Measurements from ENCODE around the gene SLC34A3. TPM values are rescaled to one million over a fixed set of nuclear protein-coding genes. Genes with fewer than 3 reads are reported as not detected.
A peak's percentile ranks its signal among the peaks of the same experiment; 100 is the strongest.

The SLC34A3 gene
- total RNA-seq, 1 donor from 2014 or later, result not detected

DNA sequence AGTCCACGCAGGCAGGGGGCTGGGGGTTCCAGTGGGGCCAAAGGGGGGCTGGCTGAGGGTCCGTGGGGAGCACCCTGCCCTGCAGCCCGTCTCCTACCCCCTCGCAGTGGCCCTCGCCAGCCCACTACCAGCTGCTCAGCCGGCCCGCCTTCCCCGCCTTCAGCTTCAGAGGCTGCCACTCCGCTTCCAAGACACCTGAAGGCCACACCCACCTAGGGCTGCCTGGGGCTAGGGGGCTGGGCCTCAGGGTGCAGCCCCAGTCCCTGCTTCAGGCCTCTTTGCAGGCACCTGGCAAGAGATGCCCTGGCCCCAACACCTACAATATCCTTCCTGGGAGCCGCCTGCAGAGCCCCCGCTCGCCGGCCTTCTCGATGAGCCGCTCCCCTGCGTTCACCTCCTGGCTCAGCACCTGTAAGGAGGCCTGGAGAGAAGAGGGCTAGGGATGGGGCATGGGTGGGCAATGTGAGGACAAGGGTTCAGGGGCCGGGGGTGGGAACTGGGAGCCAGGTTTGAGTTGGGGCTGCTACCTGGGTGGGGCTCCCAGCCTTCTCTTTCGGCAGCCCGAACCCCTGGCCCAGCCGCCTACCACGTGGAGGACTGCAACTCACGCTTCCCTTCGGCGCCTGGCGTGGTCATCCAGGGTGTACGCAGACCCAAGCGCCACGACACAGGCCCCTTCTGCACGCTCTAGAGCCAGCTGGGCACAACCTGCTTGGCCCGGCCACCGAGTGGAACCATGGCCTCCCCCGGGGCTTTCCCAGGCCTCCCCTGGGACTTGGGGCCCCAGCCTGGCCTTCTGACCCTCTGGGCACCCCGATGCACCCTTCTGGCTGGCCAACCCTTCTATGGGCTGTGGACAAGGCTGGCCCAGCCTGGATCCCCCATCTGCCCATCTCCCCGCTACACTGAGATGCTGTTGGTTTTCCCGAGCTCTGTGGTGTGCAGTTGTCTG lies 22.1 kb downstream of the SLC34A3 start:
- H3K4me1 Mint-ChIP-seq, result peaks cover 19% of the 10 kb centered on the region
- TF ChIP-seq, protein P1, sequence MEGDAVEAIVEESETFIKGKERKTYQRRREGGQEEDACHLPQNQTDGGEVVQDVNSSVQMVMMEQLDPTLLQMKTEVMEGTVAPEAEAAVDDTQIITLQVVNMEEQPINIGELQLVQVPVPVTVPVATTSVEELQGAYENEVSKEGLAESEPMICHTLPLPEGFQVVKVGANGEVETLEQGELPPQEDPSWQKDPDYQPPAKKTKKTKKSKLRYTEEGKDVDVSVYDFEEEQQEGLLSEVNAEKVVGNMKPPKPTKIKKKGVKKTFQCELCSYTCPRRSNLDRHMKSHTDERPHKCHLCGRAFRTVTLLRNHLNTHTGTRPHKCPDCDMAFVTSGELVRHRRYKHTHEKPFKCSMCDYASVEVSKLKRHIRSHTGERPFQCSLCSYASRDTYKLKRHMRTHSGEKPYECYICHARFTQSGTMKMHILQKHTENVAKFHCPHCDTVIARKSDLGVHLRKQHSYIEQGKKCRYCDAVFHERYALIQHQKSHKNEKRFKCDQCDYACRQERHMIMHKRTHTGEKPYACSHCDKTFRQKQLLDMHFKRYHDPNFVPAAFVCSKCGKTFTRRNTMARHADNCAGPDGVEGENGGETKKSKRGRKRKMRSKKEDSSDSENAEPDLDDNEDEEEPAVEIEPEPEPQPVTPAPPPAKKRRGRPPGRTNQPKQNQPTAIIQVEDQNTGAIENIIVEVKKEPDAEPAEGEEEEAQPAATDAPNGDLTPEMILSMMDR (IDR thresholded peaks at IDR 0.05), result no peak
- no peaks in the 10 kb centered on the region for H3K9me3 Mint-ChIP-seq
- ATAC-seq (ENCODE audit: low read depth) (no peak), DNase-seq (no peak)
- H3K36me3 Mint-ChIP-seq (ENCODE audit: low read depth), result peaks cover 9% of the 10 kb centered on the region
- intact Hi-C loops (cut with micrococcal nuclease), result no loop called here
- no peaks in the 10 kb centered on the region for H3K27me3 Mint-ChIP-seq
- H3K4me3 Mint-ChIP-seq, result no peak overlapping the region
- ChIA-PET POLR2A (interaction anchor here (0.6 to 8.5 kb wide), 2 partner anchors 11 to 15 kb away, joined by 3 to 160 read pairs; partner anchors contain the start of gene TUBB4B), CTCF (interaction anchor here (0.7 kb wide), 1 partner anchor 10 kb away, joined by 3 read pairs; no protein-coding TSS in a partner anchor)
- no peak overlapping the region for H3K27ac Mint-ChIP-seq

DNA sequence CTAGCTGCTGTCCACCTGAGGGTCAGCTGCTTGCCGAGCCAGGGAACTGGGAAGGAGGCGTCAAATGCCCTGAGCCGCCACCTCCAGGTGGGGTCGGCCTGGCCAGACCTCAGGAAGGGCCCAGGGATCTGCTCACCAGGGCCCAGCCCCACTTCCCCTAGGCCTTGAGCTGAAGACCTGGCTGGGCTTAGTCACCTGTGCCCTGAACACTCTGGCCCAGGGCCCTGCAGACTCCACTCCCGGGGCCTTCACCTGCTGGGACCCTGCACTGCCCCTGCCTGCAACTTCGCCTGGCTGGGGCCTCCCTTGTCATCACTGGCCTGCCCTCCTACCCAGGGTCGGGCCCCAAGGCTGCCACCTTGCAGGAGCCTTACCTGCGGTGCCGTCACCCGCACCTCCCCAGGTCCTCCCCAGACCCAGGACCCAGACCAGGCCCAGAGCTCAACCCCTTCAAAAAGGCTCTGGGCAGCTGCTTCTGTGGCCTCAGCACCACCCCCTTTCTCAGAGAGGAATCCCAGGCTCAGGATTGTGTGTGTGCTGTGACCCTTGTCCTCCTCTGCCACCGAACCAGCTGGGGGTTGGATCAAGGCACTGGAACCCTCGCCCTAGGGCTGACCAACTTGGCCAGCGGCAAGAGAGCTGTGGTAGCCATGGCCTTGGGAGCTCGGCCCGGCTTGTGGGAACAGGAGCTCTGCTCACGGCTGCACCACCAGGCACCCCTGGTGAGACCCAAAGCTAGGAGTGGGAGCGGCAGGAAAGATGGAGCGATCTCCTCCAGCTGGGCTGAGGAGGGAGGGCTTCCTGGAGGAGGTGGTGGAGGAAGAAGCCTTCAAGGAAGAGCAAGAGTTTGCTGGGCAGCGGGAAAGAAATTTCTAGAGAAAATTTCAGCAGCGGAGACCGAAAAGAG lies 23.3 kb downstream of the SLC34A3 start:
- CTCF ChIA-PET, result interaction anchor here (0.7 to 1.6 kb wide), 3 partner anchors 11 to 207 kb away, joined by 3 to 10 read pairs (median 3); no protein-coding TSS in a partner anchor
- POLR2A ChIA-PET, result interaction anchor here (0.6 to 8.5 kb wide), 10 partner anchors 12 to 525 kb away, joined by 3 to 160 read pairs (median 4); partner anchors contain the start of genes TOR4A, TPRN and TUBB4B
- DNase-seq, result no peak
- Mint-ChIP-seq H3K4me1 (peaks cover 19% of the 10 kb centered on the region), H3K36me3 (ENCODE audit: low read depth) (peaks cover 16% of the 10 kb centered on the region), H3K27ac (peak overlapping the region; percentile 72), H3K4me3 (peak overlapping the region; percentile 83), H3K27me3 (no peaks in the 10 kb centered on the region), H3K9me3 (no peaks in the 10 kb centered on the region)
- intact Hi-C loops (cut with micrococcal nuclease), result no loop called here
- TF ChIP-seq, protein P1 (IDR thresholded peaks at IDR 0.05), result no peak
- no peak for ATAC-seq (ENCODE audit: low read depth)

DNA sequence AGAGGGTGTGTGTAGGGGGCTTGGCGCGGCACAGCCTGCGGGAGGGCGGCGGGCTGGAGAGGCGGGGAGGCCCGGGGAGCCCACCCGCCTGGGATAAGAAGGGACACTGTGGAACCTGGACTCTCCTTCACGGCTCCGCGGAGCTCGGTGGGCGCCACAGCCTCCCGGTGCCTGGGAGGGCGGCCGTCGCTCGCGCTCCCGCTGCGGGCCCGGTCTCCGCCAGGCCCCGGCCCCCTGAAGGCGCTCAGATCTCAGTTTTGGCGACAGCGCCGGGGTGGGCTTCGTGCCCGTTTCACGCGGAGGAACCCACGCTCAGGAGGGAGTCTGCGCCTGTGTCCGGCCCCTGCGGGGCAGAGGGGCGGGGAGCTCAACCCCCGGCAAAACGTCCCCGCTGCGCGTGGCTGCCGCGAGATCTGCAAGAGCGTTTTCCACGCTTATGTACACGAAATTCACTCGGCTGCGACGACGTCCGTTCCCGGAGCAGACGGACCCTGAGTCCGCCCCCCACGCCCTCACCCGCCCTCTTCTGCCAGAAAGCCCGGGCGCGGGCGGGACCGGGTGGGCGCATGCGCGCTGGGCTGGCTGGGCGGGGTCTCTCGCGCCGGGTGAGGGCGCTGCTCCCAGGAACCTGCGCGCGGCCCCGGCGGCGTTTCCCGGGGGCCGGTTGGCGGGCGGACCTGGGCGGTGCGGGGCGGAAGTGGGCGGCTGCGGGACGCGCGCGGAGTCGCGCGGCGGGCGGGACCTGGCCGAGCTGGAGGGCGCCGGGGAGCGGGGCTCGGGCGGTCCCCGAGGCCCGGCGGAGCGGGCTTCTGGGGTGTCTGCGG lies 24.1 kb downstream of the SLC34A3 start, which contains the start of gene NELFB:
TSS of gene NELFB (plus strand) at position 704 of the 824 bp plus-strand sequence.
- Mint-ChIP-seq H3K4me3 (peak within 1 kb of the TSS; percentile 90), H3K9me3 (no peaks in the 10 kb centered on the region), H3K27me3 (no peaks in the 10 kb centered on the region), H3K36me3 (ENCODE audit: low read depth) (peaks cover 21% of the 10 kb centered on the region), H3K4me1 (peaks cover 19% of the 10 kb centered on the region), H3K27ac (peak within 1 kb of the TSS; percentile 72)
- TF ChIP-seq, protein P1 (IDR thresholded peaks at IDR 0.05), result no peak
- ChIA-PET CTCF (interaction anchor here (0.7 to 1.6 kb wide), 2 partner anchors 18 to 208 kb away, joined by 3 to 10 read pairs; no protein-coding TSS in a partner anchor), POLR2A (interaction anchor here (0.6 to 8.5 kb wide), 12 partner anchors 9 to 526 kb away, joined by 3 to 160 read pairs (median 4); partner anchors contain the start of genes TOR4A, TPRN and TUBB4B)
- peak; percentile 100 for DNase-seq
- ATAC-seq (ENCODE audit: low read depth), result peak; percentile 90
- intact Hi-C loops (cut with micrococcal nuclease), result loop anchor here (1.0 kb wide), 2 partner anchors 13 to 14 kb away; partner anchors contain the start of gene TUBB4B

DNA sequence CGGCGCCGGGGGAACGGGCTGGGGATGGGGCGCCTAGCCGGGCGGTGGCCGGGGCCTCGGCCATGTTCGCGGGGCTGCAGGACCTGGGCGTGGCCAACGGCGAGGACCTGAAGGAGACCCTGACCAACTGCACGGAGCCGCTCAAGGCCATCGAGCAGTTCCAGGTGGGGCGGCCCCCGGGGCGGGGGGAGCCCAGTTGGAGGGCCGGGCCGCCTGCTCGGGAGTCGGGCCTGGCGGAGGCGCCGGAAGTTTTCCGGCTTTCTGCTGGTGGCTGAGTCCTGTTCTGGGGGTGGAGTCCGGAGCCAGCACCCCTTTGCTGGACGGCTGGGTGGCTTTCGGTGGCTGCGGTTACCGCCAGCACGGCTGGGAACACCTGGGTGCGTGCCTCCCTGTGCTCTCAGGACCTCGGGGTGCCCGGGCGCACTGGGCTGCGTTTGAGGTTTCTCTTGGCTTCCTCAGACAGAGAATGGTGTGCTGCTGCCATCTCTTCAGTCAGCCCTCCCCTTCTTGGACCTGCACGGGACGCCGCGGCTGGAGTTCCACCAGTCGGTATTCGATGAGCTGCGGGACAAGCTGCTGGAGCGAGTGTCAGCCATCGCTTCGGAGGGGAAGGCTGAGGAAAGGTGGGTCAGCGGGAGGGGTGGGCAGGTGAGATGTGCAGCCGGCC lies 24.9 kb downstream of the SLC34A3 start:
- Mint-ChIP-seq H3K27ac (no peak overlapping the region), H3K4me3 (peak overlapping the region; percentile 90), H3K27me3 (no peaks in the 10 kb centered on the region), H3K36me3 (ENCODE audit: low read depth) (peaks cover 21% of the 10 kb centered on the region), H3K9me3 (no peaks in the 10 kb centered on the region), H3K4me1 (peaks cover 19% of the 10 kb centered on the region)
- ATAC-seq (ENCODE audit: low read depth) (no peak), DNase-seq (no peak)
- intact Hi-C loops (cut with micrococcal nuclease), result loop anchor here (1.0 kb wide), 2 partner anchors 13 to 14 kb away; partner anchors contain the start of gene TUBB4B
- ChIA-PET POLR2A (interaction anchor here (0.6 to 8.5 kb wide), 8 partner anchors 10 to 179 kb away, joined by 3 to 160 read pairs (median 8); partner anchors contain the start of genes TOR4A and TUBB4B), CTCF (interaction anchor here (1.6 kb wide), 1 partner anchor 19 kb away, joined by 10 read pairs; no protein-coding TSS in a partner anchor)
- TF ChIP-seq, protein P1 (IDR thresholded peaks at IDR 0.05), result no peak

Data from activated B cell treated with CpG ODN at 0.5 μM for 24 hours (primary cell).